Neural crest cell (in vitro differentiated cells): ENCODE data around the gene LUZP2. TPM values are rescaled to one million over a fixed set of nuclear protein-coding genes. Genes with fewer than 3 reads are reported as not detected.
"Not testable (repeated sequence)": the region's sequence is repeated elsewhere in the genome, so short reads cannot be mapped to it uniquely, and the experiment has no call there.

Experiments
- DNase-seq: peaks from one replicate; pipeline ENCODE4 v3.0.0; 2021; ENCODE audit warnings: low read depth, mixed read lengths, low spot score
- H3K27ac Mint-ChIP-seq: one replicate; pipeline ENCODE4 v1.8.0; 2021; ENCODE audit warnings: mild to moderate bottlenecking, mixed read lengths; ENCODE audit not compliant: unreplicated experiment
- H3K27me3 Mint-ChIP-seq: 2 replicates; pipeline ENCODE4 v1.8.0; 2021; ENCODE audit warnings: low read depth, mild to moderate bottlenecking, mixed read lengths
- H3K36me3 Mint-ChIP-seq: 2 replicates; pipeline ENCODE4 v1.8.0; 2021; ENCODE audit warnings: low read depth, mild to moderate bottlenecking, mixed read lengths
- H3K4me1 Mint-ChIP-seq: 2 replicates; pipeline ENCODE4 v1.8.0; 2021; ENCODE audit warnings: mixed read lengths
- H3K4me3 Mint-ChIP-seq: one replicate; pipeline ENCODE4 v1.8.0; 2021; ENCODE audit warnings: mild to moderate bottlenecking, mixed read lengths
- H3K9me3 Mint-ChIP-seq: 2 replicates; pipeline ENCODE4 v1.8.0; 2021; ENCODE audit warnings: mixed read lengths
- CTCF ChIP-seq: fragments of 200-600 bp; sonication (generic); conservative IDR thresholded peaks from 2 replicates; pipeline ENCODE4 v1.5.0; 2021; ENCODE audit warnings: antibody characterized with exemption, mild to moderate bottlenecking
- total RNA-seq: library from RNA; stranded (reverse); gene quantifications from 2 replicates; pipeline ENCODE4 v1.2.1, GENCODE V29; 2021

LUZP2 gene
- total RNA-seq, 1 donor from 2014 or later, result 0.28 TPM

DNA sequence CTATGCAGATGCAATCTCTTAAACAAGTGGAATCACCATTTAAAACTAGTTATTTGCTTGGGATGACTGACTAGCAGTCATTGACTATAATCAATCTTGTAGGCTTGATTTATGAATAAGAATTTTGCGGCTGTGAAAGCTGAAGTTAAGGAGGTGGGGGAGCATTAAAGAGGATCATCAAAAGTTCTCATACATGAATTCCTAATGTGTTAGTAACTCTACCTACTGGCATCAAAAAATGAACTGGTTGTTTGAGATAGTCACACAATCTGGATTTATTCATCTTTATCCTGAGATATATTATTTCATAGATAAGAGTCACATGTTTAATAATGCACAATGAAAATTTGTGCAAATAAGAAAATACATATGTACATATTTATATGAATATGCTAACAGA is 393.6 kb downstream of the LUZP2 start:
- Mint-ChIP-seq H3K9me3 (no peaks in the 10 kb centered on the region), H3K27me3 (no peaks in the 10 kb centered on the region), H3K4me3 (no peak overlapping the region), H3K4me1 (no peaks in the 10 kb centered on the region), H3K36me3 (no peaks in the 10 kb centered on the region), H3K27ac (no peak overlapping the region)
- no peak for DNase-seq
- TF ChIP-seq CTCF, result no peak

- H3K4me3 Mint-ChIP-seq, H3K9me3 Mint-ChIP-seq, H3K4me1 Mint-ChIP-seq, DNase-seq, H3K27me3 Mint-ChIP-seq, H3K36me3 Mint-ChIP-seq, H3K27ac Mint-ChIP-seq: not testable (repeated sequence)
Measured at GRCh38 chr11:24891845-24892492, 395.1 kb downstream of the LUZP2 start.

- no peak for DNase-seq
- no peaks in the 10 kb centered on the region for H3K36me3 Mint-ChIP-seq
- no peaks in the 10 kb centered on the region for H3K4me1 Mint-ChIP-seq
- no peaks in the 10 kb centered on the region for H3K9me3 Mint-ChIP-seq
- no peak for TF ChIP-seq CTCF
- H3K27ac Mint-ChIP-seq, result no peak overlapping the region
- no peak overlapping the region for H3K4me3 Mint-ChIP-seq
- H3K27me3 Mint-ChIP-seq, result no peaks in the 10 kb centered on the region
Measured at GRCh38 chr11:24896118-24896835, 399.4 kb downstream of the LUZP2 start.

GRCh38 chr11:24900514-24900913 is 403.7 kb downstream of the LUZP2 start:
- TF ChIP-seq CTCF, result no peak
- Mint-ChIP-seq H3K4me1 (no peaks in the 10 kb centered on the region), H3K27me3 (no peaks in the 10 kb centered on the region), H3K9me3 (no peaks in the 10 kb centered on the region), H3K4me3 (no peak overlapping the region), H3K36me3 (no peaks in the 10 kb centered on the region), H3K27ac (no peak overlapping the region)
- no peak for DNase-seq

- Mint-ChIP-seq H3K27ac (no peak overlapping the region), H3K9me3 (no peaks in the 10 kb centered on the region), H3K36me3 (no peaks in the 10 kb centered on the region), H3K27me3 (no peaks in the 10 kb centered on the region), H3K4me3 (no peak overlapping the region), H3K4me1 (no peaks in the 10 kb centered on the region)
- no peak for DNase-seq
- TF ChIP-seq CTCF, result no peak
Measured at GRCh38 chr11:24900960-24901549, 404.2 kb downstream of the LUZP2 start.

DNA sequence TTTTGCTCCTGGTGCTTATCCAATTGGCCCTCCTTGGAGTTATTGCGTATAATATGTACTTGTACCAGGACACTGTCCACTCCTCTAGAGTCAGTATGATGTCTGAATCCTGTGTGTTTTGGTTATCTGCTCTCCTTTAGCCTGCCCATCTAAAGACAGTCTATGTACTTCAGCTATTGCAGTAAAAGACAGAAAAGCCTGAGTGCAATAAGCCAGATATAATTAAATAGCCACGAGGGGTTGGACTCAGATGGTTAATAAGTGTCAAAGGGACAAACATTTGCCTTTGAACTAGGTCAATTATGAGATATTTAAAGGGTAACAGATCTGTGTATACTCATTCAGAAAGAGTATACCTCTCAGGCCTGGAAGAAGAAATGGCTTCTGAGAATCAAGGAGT is 406.7 kb downstream of the LUZP2 start:
- Mint-ChIP-seq H3K36me3 (no peaks in the 10 kb centered on the region), H3K4me1 (no peaks in the 10 kb centered on the region), H3K9me3 (no peaks in the 10 kb centered on the region), H3K27me3 (no peaks in the 10 kb centered on the region), H3K27ac (no peak overlapping the region), H3K4me3 (no peak overlapping the region)
- no peak for TF ChIP-seq CTCF
- no peak for DNase-seq
